ENCODE results near the gene DPH1. TPM values are rescaled to one million over a fixed set of nuclear protein-coding genes. Genes with fewer than 3 reads are reported as not detected.

Gene DPH1
- total RNA-seq, 1 experiment from 2014 or later: 21.0 TPM

DNA sequence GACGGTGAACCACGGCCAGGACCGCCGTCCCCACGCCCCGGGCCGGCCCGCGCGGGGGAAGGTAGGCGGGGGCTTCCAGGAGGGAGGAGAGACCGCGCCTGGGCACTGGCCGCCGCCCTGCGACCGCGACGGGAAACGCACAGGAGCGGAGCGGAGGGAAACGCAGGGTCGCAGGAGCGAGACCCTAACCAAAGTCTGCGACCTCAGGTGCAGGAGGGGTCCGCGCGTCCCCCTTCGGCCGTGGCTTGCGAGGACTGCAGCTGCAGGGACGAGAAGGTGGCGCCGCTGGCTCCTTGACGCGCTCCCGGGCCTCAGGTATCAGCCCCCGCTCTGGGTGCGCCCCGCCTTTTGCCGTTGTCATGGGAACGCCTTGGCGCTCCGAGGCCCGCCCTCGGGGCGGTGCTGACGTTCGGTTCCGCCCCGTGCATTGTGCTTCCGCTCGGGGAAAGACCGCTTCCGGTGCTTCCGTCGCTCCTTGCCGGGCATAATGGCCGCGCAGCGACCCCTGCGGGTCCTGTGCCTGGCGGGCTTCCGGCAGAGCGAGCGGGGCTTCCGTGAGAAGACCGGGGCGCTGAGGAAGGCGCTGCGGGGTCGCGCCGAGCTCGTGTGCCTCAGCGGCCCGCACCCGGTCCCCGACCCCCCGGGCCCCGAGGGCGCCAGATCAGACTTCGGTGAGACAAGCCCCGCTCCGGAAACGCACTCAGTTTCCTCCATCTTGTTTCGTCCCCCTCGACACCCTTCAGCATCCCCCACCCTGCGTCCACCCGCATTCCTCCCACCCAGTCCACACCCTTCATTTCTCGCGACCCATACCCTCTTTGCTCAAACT lies 11.8 kb downstream of the DPH1 start, which contains the start of gene OVCA2:
OVCA2 (plus strand) TSS at position 462 of the 829 bp plus-strand sequence; CDS start at position 488, 26 bp downstream.
- DNase-seq (ENCODE audit: low read depth in 1 of 2, low spot score in 2 of 2): peak; percentile 93 to 95
- H3K9me3 ChIP-seq (replicated peaks): no peaks in the 10 kb centered on the region

DNA sequence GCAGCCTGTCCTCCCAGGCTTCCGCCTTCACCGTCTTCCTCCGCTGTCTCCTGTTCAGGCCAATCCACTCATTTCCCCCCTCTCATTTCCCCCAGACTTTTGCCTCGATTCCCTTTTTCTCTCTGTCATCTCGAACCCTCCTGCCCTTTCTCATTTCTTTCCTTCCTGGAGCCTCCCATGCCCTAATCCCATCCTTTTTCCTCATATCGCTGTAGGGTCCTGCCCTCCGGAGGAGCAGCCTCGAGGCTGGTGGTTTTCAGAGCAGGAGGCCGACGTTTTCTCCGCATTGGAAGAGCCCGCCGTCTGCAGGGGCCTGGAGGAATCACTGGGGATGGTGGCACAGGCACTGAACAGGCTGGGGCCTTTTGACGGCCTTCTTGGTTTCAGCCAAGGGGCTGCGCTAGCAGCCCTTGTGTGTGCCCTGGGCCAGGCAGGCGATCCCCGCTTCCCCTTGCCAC lies 12.5 kb downstream of the DPH1 start:
- H3K4me1 ChIP-seq (replicated peaks): peaks cover 27% of the 10 kb centered on the region
- no peaks in the 10 kb centered on the region for H3K27me3 ChIP-seq (replicated peaks)
- H3K4me3 ChIP-seq: peak overlapping the region; percentile 75
- H3K27ac ChIP-seq: peak overlapping the region; percentile 87
- H3K36me3 ChIP-seq: peaks cover 40% of the 10 kb centered on the region
- no peaks in the 10 kb centered on the region for H3K9me3 ChIP-seq (replicated peaks)
- DNase-seq (ENCODE audit: low read depth in 1 of 2, low spot score in 2 of 2): peak in 1 of 2 experiments; percentile 62

More for the DNA sequence above, 11.8 kb downstream of the DPH1 start, which contains the start of gene OVCA2:
- no peaks in the 10 kb centered on the region for H3K27me3 ChIP-seq (replicated peaks)
- peak within 1 kb of the TSS; percentile 75 for H3K4me3 ChIP-seq
- peaks cover 44% of the 10 kb centered on the region for H3K36me3 ChIP-seq
- peak within 1 kb of the TSS; percentile 87 for H3K27ac ChIP-seq
- peaks cover 27% of the 10 kb centered on the region for H3K4me1 ChIP-seq (replicated peaks)

DNA sequence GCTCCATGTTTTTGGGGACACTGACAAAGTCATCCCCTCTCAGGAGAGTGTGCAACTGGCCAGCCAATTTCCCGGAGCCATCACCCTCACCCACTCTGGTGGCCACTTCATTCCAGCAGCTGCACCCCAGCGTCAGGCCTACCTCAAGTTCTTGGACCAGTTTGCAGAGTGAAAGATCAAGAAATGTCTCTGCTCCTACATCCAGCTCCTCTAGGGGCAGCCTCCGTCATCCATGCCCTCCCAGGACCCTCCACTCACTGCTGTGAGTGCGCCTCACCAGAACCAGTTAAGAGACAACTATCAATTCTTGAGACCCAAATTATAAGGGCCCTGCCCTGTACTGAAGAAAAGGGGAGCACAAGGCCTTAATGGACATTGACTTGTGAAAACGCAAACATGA lies 13.0 kb downstream of the DPH1 start:
- Histone ChIP-seq H3K36me3 (peaks cover 37% of the 10 kb centered on the region), H3K9me3 (replicated peaks) (no peaks in the 10 kb centered on the region), H3K27ac (no peak overlapping the region), H3K4me3 (peak overlapping the region; percentile 75), H3K4me1 (replicated peaks) (peaks cover 27% of the 10 kb centered on the region), H3K27me3 (replicated peaks) (no peaks in the 10 kb centered on the region)
- no peak for DNase-seq (ENCODE audit: low read depth in 1 of 2, low spot score in 2 of 2)

DNA sequence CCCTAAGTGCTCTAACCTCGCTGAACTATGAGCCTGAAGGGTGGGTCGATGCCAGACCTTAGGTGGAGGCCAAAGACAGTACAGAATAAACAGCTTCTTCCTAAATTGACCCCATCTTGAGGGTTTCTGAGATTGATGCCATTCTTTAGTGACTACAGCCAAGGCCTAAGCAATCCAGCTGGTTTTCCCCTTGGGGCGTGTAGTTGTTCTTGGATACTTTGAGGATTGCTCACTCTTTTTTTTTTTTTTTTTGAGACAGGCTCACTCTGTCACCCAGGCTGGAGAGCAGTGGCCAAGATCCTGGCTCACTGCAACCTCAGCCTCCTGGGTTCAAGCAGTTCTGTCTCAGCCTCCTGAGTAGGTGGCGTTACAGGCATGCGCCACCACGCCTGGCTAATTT lies 13.8 kb downstream of the DPH1 start:
- Histone ChIP-seq H3K4me1 (replicated peaks) (peaks cover 27% of the 10 kb centered on the region), H3K27me3 (replicated peaks) (no peaks in the 10 kb centered on the region), H3K36me3 (peaks cover 37% of the 10 kb centered on the region), H3K27ac (0 out of 2 replicates have a peak overlapping the region, but pooled peaks have one; percentile 16), H3K4me3 (no peak overlapping the region), H3K9me3 (replicated peaks) (no peaks in the 10 kb centered on the region)
- DNase-seq (ENCODE audit: low read depth in 1 of 2, low spot score in 2 of 2): no peak

DNA sequence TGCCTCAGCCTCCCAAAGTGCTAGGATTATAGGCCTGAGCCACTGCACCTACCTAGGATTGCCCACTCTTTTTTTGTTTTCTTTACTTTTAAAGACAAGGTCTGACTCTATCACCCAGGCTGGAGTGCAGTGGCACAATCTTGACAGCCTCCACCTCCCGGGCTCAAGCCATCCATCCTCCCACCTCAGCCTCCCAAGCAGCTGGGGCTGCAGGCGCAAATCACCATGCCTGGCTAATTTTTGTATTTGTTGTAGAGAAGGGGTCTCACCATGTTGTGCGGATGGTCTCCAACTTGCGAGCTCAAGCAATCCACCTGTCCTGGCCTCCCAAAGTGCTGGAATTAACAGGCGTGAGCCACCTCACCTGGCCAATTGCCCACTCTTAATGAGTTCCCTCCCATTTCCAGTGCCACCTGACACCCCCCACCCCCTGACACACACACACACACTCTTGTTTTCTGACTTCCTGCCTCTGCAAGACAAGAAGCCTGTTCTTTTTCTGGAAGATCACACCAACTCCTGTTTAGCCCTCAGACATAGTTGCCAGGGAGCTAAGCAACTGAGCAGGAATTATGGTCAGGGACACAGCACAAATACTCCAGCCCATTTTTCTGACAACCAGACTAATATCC lies 14.4 kb downstream of the DPH1 start:
- Histone ChIP-seq H3K4me3 (no peak overlapping the region), H3K27me3 (replicated peaks) (no peaks in the 10 kb centered on the region), H3K36me3 (peaks cover 37% of the 10 kb centered on the region), H3K9me3 (replicated peaks) (no peaks in the 10 kb centered on the region), H3K27ac (no peak overlapping the region), H3K4me1 (replicated peaks) (peaks cover 31% of the 10 kb centered on the region)
- no peak for DNase-seq (ENCODE audit: low read depth in 1 of 2, low spot score in 2 of 2)

DNA sequence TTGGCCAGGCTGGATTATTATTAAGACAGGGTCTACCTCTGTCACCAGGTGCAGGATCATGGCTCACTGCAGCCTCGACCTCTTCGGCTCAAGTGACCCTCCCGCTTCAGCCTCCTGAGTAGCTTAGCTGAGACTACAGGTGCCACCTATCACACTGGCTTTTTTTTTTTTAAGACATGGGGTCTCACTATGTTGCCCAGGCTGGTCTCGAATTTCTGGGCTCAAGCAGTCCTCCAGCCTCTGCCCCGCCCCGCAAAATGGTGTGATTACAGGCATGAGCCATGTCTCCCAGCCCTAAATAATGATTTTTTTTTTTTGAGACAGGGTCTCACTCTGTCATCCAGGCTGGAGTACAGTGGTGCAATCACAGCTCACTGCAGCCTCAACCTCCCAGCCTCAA lies 17.6 kb downstream of the DPH1 start:
- Histone ChIP-seq H3K9me3 (replicated peaks) (0 out of 2 replicates have a peak, but pooled peaks cover 2% of the 10 kb centered on the region), H3K27ac (no peak overlapping the region), H3K4me1 (replicated peaks) (peaks cover 31% of the 10 kb centered on the region), H3K36me3 (peaks cover 26% of the 10 kb centered on the region), H3K4me3 (no peak overlapping the region), H3K27me3 (replicated peaks) (peaks cover 4% of the 10 kb centered on the region)
- no peak for DNase-seq (ENCODE audit: low read depth in 1 of 2, low spot score in 2 of 2)

DNA sequence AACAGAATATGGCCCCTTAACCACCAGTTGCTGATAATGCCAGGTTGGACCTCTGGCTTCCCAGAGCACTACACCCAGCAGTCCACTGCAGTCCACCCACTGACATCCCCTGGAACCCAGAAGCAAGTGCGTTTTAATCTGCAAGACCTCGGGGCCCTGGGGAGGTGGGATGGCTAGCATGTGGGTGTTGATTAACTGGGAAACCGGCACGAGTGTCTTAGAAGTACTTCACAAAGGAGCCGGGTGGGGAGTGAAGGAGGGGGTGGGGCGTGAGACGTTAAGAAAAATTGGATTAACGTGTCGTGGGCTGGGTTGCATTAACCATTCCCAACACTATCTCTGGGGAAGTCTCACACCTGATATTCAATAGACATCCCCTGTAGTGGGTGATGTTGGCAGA lies 18.9 kb downstream of the DPH1 start:
- peaks cover 4% of the 10 kb centered on the region for H3K27me3 ChIP-seq (replicated peaks)
- 0 out of 2 replicates have a peak, but pooled peaks cover 2% of the 10 kb centered on the region for H3K9me3 ChIP-seq (replicated peaks)
- no peak overlapping the region for H3K27ac ChIP-seq
- peaks cover 24% of the 10 kb centered on the region for H3K4me1 ChIP-seq (replicated peaks)
- H3K4me3 ChIP-seq: no peak overlapping the region
- H3K36me3 ChIP-seq: peaks cover 14% of the 10 kb centered on the region
- DNase-seq (ENCODE audit: low read depth in 1 of 2, low spot score in 2 of 2): no peak

DNA sequence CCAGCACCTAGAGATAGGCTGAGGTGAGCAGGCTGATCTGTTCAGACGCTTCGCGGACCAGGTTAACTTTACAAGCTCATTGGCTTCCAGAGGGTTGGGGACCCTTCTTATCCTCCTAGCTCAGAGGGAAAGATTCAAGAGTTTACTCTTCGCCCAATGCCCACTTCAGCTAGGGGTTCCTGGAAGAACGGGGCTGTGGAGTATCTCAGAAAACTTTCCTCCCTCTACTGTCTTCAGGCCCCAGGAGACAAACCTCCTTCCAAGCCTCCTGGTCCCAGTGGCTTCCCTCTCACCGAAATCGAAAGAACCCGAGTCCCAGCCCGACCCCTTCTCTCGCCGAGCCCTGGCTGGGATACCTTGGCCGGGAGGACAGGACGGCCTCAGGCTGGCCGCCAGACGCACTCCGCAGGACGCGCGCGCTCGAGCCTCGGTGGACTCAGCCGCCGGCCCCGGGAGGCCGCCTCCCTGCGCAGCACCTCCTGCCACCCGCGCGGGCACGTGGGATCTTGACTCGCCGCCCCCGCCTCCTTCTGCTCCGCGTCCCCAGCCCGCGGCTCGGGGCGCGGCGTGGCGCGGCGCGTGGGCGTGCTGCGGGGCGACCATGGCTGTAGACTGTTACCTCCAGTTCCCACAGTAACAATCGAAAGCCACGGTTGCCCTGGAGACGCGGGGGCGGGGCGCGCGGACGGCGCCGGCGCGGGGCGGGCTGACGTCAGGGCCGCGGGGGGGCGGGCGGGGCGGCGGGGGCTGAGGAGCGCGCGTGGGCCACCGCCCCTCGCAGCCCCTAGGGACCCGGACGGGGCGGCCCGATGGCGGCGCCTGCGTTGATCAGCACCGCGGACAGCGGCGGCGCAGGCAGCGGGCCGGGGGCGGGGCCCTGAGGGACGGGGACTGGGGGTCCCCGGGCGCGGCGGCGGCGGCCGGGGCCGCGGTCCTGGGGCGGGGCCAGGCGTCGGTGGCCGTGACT lies 19.7 kb downstream of the DPH1 start:
- peaks cover 30% of the 10 kb centered on the region for H3K4me1 ChIP-seq (replicated peaks)
- peak overlapping the region; percentile 74 for H3K27ac ChIP-seq
- H3K9me3 ChIP-seq (replicated peaks): 0 out of 2 replicates have a peak, but pooled peaks cover 2% of the 10 kb centered on the region
- DNase-seq (ENCODE audit: low read depth in 1 of 2, low spot score in 2 of 2): peak; percentile 63 to 80
- H3K27me3 ChIP-seq (replicated peaks): peaks cover 4% of the 10 kb centered on the region
- H3K36me3 ChIP-seq: peaks cover 6% of the 10 kb centered on the region
- H3K4me3 ChIP-seq: peak overlapping the region; percentile 92

DNA sequence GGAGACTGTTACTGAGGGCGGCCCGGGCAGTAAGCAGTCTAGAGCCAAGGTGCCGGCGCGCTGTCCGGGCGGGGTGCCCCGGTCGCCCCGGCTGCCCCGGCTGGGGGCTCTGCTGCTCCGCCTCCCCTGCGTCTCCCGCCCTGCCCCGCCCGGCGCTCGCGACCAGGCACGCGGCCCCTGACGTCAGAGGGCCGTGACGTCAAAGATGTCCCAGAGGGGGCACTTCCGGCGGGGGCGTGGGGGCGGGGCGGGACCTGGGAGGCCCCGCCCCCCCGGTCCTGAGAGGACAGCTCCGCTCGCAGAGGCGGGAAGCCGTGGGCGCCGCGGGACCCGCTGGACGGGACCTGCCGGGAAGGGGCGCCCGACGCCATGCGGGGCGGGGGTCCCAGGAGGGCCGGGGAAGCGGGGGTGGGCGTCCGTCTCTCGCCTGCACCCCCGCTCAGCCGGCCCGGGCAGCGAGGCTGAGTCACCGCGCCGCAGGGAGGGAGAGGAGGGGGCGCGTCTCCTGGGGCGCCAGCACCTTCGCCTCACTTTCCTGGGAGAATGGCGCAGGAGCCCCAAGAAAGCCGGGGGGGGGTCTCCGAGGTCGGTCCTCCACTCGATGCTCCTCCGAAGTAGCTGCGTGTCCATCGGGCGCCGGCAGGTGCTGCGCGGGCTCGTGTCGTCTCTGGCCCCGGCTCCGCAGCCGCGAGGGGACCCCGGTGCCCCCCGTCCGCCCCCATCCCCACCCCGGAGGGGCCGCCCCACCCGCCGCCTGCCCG lies 20.5 kb downstream of the DPH1 start:
- H3K36me3 ChIP-seq: peaks cover 9% of the 10 kb centered on the region
- peaks cover 32% of the 10 kb centered on the region for H3K4me1 ChIP-seq (replicated peaks)
- peak overlapping the region; percentile 92 for H3K4me3 ChIP-seq
- H3K27me3 ChIP-seq (replicated peaks): peaks cover 4% of the 10 kb centered on the region
- H3K9me3 ChIP-seq (replicated peaks): 0 out of 2 replicates have a peak, but pooled peaks cover 2% of the 10 kb centered on the region
- no peak overlapping the region; the same call in 1 of the 2 replicates for H3K27ac ChIP-seq
- DNase-seq (ENCODE audit: low read depth in 1 of 2, low spot score in 2 of 2): peak in 1 of 2 experiments; percentile 63

DNA sequence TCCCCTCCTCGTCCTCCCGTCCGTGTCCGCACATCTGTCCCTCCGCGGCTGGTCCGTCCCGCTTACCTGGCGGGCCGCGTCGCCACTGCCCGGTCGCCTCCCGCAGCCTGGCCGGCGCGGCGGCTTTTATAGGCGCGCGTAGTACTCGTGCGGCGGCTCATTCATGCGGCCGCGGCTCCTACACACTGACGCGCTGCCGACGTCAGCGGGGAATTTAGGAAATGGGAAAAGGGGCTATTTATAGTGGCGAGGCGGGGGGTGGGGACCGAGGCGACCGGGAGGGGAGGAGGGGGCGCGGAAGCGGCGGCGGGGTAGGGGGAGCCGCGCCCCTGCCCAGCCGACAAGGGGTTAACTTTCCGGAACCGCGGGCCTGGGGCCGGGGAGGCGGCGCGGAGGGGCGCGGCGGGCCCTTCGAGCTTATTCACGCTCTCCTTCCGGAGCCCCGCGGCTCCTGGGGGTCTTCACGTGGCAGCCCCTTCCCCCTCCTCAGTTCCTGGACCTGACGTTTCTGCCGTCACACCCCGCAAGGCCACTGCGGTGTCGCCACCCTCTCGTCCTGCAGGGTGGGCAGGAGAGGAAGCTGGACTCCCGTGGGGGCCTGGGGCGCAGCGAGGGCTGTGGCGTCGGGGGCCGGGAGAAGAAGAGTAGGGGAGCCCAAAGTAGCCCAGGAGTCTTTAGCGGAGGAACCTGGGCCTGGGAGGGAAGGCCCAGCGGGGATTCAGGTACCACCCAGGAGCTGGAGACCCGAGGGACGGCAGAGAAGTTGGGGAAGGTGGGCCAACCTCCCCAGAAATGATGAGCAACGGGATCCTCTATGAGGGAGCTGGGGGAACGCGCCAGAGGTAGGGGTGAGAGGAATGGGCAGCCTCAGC lies 21.3 kb downstream of the DPH1 start:
- Histone ChIP-seq H3K27me3 (replicated peaks) (peaks cover 4% of the 10 kb centered on the region), H3K27ac (no peak overlapping the region), H3K4me3 (no peak overlapping the region), H3K9me3 (replicated peaks) (0 out of 2 replicates have a peak, but pooled peaks cover 2% of the 10 kb centered on the region), H3K4me1 (replicated peaks) (peaks cover 35% of the 10 kb centered on the region), H3K36me3 (peaks cover 13% of the 10 kb centered on the region)
- DNase-seq (ENCODE audit: low read depth in 1 of 2, low spot score in 2 of 2): no peak

DNA sequence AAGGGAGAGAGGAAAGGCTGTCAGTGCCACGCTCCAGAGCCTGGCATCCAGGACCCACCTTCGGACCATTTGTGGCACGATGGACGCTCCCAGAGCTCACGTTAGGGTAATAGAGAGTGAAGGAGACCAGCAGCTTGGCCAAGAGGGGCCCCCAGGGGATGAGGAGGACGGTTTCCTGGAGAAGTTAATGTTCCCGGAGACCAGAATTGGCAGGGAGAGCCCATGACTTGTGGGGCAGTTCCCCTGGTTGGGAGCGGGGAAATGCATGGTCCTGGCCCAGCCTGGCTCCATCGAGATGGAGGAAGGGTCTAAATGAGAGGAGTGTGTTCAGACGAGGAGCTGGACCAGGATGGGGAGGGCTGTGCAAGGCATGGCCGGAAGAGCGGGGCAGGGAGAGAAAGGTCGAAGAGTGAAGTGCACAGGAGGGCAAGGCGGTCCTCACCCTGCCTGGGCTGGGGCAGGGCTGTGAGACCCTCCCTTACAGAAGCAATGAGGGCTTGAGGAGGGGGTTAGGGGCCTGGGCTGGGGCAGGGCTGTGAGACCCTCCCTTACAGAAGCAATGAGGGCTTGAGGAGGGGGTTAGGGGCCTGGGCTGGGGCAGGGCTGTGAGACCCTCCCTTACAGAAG lies 22.1 kb downstream of the DPH1 start:
- Histone ChIP-seq H3K4me3 (no peak overlapping the region), H3K9me3 (replicated peaks) (0 out of 2 replicates have a peak, but pooled peaks cover 2% of the 10 kb centered on the region), H3K27ac (no peak overlapping the region), H3K4me1 (replicated peaks) (peaks cover 40% of the 10 kb centered on the region), H3K27me3 (replicated peaks) (peaks cover 4% of the 10 kb centered on the region), H3K36me3 (peaks cover 19% of the 10 kb centered on the region)
- no peak for DNase-seq (ENCODE audit: low read depth in 1 of 2, low spot score in 2 of 2)
